ENCODE results near the gene NIPAL1.

NIPAL1 gene

GRCh38 chr4:48028696-48029095 lies 12.1 kb downstream of the NIPAL1 start:
- DNase-seq: no peak

- no peak for DNase-seq
These were observed 13.9 kb downstream of the NIPAL1 start for GRCh38 chr4:48030470-48030869.

- DNase-seq: no peak
These were observed 15.4 kb downstream of the NIPAL1 start for GRCh38 chr4:48031802-48032525.

GRCh38 chr4:48032721-48033120 lies 16.1 kb downstream of the NIPAL1 start:
- no peak for DNase-seq

- no peak for DNase-seq
These were observed 16.8 kb downstream of the NIPAL1 start for GRCh38 chr4:48033412-48033811.

- peak; percentile 62 for DNase-seq
These were observed 17.3 kb downstream of the NIPAL1 start for GRCh38 chr4:48033825-48034413.

- no peak for DNase-seq
These were observed 19.4 kb downstream of the NIPAL1 start for GRCh38 chr4:48035952-48036351.

- DNase-seq: no peak
These were observed 20.5 kb downstream of the NIPAL1 start for GRCh38 chr4:48037117-48037462.

GRCh38 chr4:48038666-48039065 lies 22.1 kb downstream of the NIPAL1 start:
- DNase-seq: no peak

GRCh38 chr4:48039561-48039960 lies 23.0 kb downstream of the NIPAL1 start:
- no peak for DNase-seq

GRCh38 chr4:48041535-48042137 lies 25.1 kb downstream of the NIPAL1 start:
- DNase-seq: peak; percentile 26

GRCh38 chr4:48042979-48043461 lies 26.4 kb downstream of the NIPAL1 start:
- no peak for DNase-seq

GRCh38 chr4:48043504-48043903 lies 26.9 kb downstream of the NIPAL1 start:
- DNase-seq: no peak

GRCh38 chr4:48044298-48044697 lies 27.7 kb downstream of the NIPAL1 start:
- no peak for DNase-seq

- DNase-seq: no peak
These were observed 29.5 kb downstream of the NIPAL1 start for GRCh38 chr4:48046059-48046458.

- DNase-seq: no peak
These were observed 30.9 kb downstream of the NIPAL1 start for GRCh38 chr4:48047421-48047844.

GRCh38 chr4:48047896-48048295 lies 31.3 kb downstream of the NIPAL1 start:
- no peak for DNase-seq

GRCh38 chr4:48049483-48049882 lies 32.9 kb downstream of the NIPAL1 start:
- no peak for DNase-seq

- DNase-seq: no peak
These were observed 34.5 kb downstream of the NIPAL1 start for GRCh38 chr4:48051078-48051477.

GRCh38 chr4:48058617-48059530 lies 42.3 kb downstream of the NIPAL1 start:
- no peak for DNase-seq

GRCh38 chr4:48064349-48064748 lies 47.8 kb downstream of the NIPAL1 start:
- DNase-seq: no peak

GRCh38 chr4:48065587-48066052 lies 49.0 kb downstream of the NIPAL1 start:
- DNase-seq: no peak

- DNase-seq: no peak
These were observed 51.0 kb downstream of the NIPAL1 start for GRCh38 chr4:48067536-48067935.
